Measurements from ENCODE around the gene SMG5. TPM values are rescaled to one million over a fixed set of nuclear protein-coding genes. Genes with fewer than 3 reads are reported as not detected.

The SMG5 gene
- total RNA-seq, 1 experiment from 2014 or later: 103 TPM

GRCh38 chr1:156247460-156248322 is 34.9 kb downstream of the SMG5 start, which contains the start of gene PAQR6:
TSS of gene PAQR6 (minus strand) at chr1:156248056. CDS start at chr1:156246731, 1,325 bp downstream.
- H3K4me2 ChIP-seq (ENCODE audit: insufficient read depth, insufficient read length, low read length): no peak within 1 kb of the TSS
- peaks cover 3% of the 10 kb centered on the region for H3K23me2 ChIP-seq (ENCODE audit: insufficient read length, low read depth, low read length, poor library complexity, severe bottlenecking)
- H3K9me3 ChIP-seq (ENCODE audit: control insufficient read depth, low read depth, low read length): no peaks in the 10 kb centered on the region
- H2BK12ac ChIP-seq (ENCODE audit: insufficient read length, low read depth, low read length): no peak within 1 kb of the TSS
- peak within 1 kb of the TSS; percentile 26; the same call in 1 of the 2 replicates for H3K14ac ChIP-seq (ENCODE audit: insufficient read depth, low read length)
- H3K27me3 ChIP-seq (ENCODE audit: insufficient read depth, low read length): no peaks in the 10 kb centered on the region
- Mint-ChIP-seq H3K27ac (peak within 1 kb of the TSS; percentile 61 to 89 (median 70); a peak in 5 of 7 replicates), H3K36me3 (ENCODE audit: insufficient read depth in 1 of 3, low read depth in 3 of 3) (peaks cover 16 to 46% (median 35%) of the 10 kb centered on the region in 3 experiments; a peak in 6 of 7 replicates), H3K9me3 (no peaks in the 10 kb centered on the region), H3K4me1 (peaks cover 15 to 22% of the 10 kb centered on the region in 2 experiments), H3K27me3 (ENCODE audit: low read depth) (peaks cover 4% of the 10 kb centered on the region; the same call in 1 of the 2 replicates), H3K4me3 (no peak within 1 kb of the TSS)
- no peak within 1 kb of the TSS for H3K4ac ChIP-seq (ENCODE audit: low read depth, low read length)
- WGBS (ENCODE audit: extremely low coverage, insufficient read length, low lambda C conversion rate): no CpG with 5 or more reads among the region's 16 CpGs
- H2BK5ac ChIP-seq (ENCODE audit: insufficient read length, low read length): no peak within 1 kb of the TSS
- H3K27ac ChIP-seq (ENCODE audit: insufficient read length, low read depth, low read length): no peak within 1 kb of the TSS
- H3K18ac ChIP-seq (ENCODE audit: insufficient read length, low read depth, low read length): no peak within 1 kb of the TSS
- H3K79me2 ChIP-seq (ENCODE audit: insufficient read depth, low read length): no peaks in the 10 kb centered on the region
- no peaks in the 10 kb centered on the region for H3K79me1 ChIP-seq (ENCODE audit: insufficient read depth, low read depth, low read length, poor library complexity, severe bottlenecking)
- H4K91ac ChIP-seq (ENCODE audit: insufficient read length, low read depth, low read length): no peak within 1 kb of the TSS
- DNase-seq: peak; percentile 61
- H3T11ph ChIP-seq (ENCODE audit: low read length): no peak within 1 kb of the TSS
- H4K5ac ChIP-seq (ENCODE audit: insufficient read length, low read depth, low read length): no peak within 1 kb of the TSS
- H4K8ac ChIP-seq (replicated peaks; ENCODE audit: insufficient read length, low read depth, low read length): no peak within 1 kb of the TSS
- no peak within 1 kb of the TSS for H3K23ac ChIP-seq (ENCODE audit: insufficient read length, low read depth, low read length)
- H4K20me1 ChIP-seq (ENCODE audit: control insufficient read depth, insufficient read depth, insufficient read length): no peaks in the 10 kb centered on the region
- no peak within 1 kb of the TSS for H2AK5ac ChIP-seq (ENCODE audit: insufficient read length, low read length)
- H3K9ac ChIP-seq (ENCODE audit: extremely low read depth, insufficient read length, low read length): no peak within 1 kb of the TSS
- H2AFZ ChIP-seq (ENCODE audit: low read length): no peak within 1 kb of the TSS
- peaks cover 2% of the 10 kb centered on the region; the same call in 1 of the 2 replicates for H3K4me1 ChIP-seq (ENCODE audit: insufficient read depth, low read length)
- H2BK15ac ChIP-seq (ENCODE audit: low read depth, low read length): no peak within 1 kb of the TSS
- TF ChIP-seq, protein P1, sequence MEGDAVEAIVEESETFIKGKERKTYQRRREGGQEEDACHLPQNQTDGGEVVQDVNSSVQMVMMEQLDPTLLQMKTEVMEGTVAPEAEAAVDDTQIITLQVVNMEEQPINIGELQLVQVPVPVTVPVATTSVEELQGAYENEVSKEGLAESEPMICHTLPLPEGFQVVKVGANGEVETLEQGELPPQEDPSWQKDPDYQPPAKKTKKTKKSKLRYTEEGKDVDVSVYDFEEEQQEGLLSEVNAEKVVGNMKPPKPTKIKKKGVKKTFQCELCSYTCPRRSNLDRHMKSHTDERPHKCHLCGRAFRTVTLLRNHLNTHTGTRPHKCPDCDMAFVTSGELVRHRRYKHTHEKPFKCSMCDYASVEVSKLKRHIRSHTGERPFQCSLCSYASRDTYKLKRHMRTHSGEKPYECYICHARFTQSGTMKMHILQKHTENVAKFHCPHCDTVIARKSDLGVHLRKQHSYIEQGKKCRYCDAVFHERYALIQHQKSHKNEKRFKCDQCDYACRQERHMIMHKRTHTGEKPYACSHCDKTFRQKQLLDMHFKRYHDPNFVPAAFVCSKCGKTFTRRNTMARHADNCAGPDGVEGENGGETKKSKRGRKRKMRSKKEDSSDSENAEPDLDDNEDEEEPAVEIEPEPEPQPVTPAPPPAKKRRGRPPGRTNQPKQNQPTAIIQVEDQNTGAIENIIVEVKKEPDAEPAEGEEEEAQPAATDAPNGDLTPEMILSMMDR (conservative IDR thresholded peaks at IDR 0.05): no peak
- no peak within 1 kb of the TSS for H3K56ac ChIP-seq (ENCODE audit: insufficient read length, low read depth, low read length)
- H2BK120ac ChIP-seq (ENCODE audit: low read depth, low read length, poor library complexity, severe bottlenecking): no peak within 1 kb of the TSS
- H2BK20ac ChIP-seq (ENCODE audit: low read depth, low read length, poor library complexity, severe bottlenecking): no peak within 1 kb of the TSS
